HG03039 (cell line): ENCODE measurements around the gene PLEKHA6.

ENCODE experiments used
- ATAC-seq: cut with Tn5 transposase; IDR thresholded peaks from one replicate; pipeline ENCODE4 v1.9.1; 2021; ENCODE audit warnings: mild to moderate bottlenecking, moderate library complexity; ENCODE audit not compliant: unreplicated experiment

The PLEKHA6 gene

DNA sequence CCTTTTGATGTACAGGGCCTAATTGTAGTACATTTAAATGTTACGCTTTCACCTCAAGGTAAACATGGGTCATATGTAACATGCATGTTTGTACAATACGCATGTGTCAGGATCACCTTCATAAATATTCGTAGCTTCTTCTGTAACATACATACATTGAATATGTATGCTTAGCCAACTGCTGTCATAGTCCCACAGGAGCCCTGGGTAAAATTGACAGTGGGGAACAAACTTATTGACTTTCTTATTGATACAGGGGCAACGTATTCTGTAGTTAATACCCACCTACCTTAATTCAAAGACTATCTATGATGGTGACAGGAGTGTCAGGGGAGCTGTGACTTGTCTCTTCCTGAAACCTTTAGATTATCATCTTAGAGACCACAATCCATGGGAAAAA, 189.9 kb downstream of the PLEKHA6 start:
- no peak for ATAC-seq
